Testis (tissue), 2 donors: ENCODE measurements around the gene RSPH1.

Experiments
- CTCF ChIP-seq, 3 experiments: fragments of 450-650 bp in 2 of 3; fragments of 200-600 bp in 1 of 3; sonication (generic) in 1 of 3; IDR thresholded peaks; one replicate each; pipeline ENCODE4 v1.5.1; 2016 to 2019; ENCODE audit warnings: antibody characterized with exemption in 3 of 3, mild to moderate bottlenecking in 2 of 3, moderate library complexity in 1 of 3
- POLR2A ChIP-seq: fragments of 450-650 bp; IDR thresholded peaks from one replicate; pipeline ENCODE4 v1.6.1; 2017; ENCODE audit warnings: antibody characterized with exemption, mild to moderate bottlenecking, moderate library complexity

GRCh38 chr21:42489991-42490390 lies 6.0 kb downstream of the RSPH1 start:
- no peak for TF ChIP-seq POLR2A
- TF ChIP-seq CTCF (IDR thresholded peaks at IDR 0.05): no peak
